IPS-NIHi11 (cell line): ENCODE data around the gene CCSER1.
"Not testable (repeated sequence)": the region's sequence is repeated elsewhere in the genome, so short reads cannot be mapped to it uniquely, and the experiment has no call there.

Experiments used
- DNase-seq: peaks from one replicate; pipeline ENCODE4 v3.0.0; 2012; ENCODE audit warnings: mixed read lengths, low spot score

CCSER1 gene

DNA sequence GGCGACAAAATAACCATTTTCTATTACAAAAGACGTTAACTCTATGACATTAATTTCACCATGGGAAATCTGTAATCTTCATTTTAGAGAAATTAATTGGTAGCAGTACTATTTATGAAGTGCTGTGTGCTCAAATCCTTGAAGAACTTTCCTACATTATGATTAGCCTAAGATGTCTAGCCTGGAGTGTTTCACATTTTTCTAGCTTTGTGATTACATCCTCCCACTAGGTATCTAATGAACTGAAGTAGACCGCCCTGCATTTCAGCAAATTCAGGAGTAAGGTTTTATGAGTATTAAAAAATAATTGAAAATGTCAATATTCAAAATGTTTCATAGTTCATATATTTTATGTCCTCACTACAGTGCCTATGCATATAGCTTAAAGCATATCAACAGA lies 713.1 kb downstream of the CCSER1 start:
- DNase-seq = no peak

- DNase-seq = no peak
Measured at GRCh38 chr4:90840828-90841227, 713.6 kb downstream of the CCSER1 start.

DNA sequence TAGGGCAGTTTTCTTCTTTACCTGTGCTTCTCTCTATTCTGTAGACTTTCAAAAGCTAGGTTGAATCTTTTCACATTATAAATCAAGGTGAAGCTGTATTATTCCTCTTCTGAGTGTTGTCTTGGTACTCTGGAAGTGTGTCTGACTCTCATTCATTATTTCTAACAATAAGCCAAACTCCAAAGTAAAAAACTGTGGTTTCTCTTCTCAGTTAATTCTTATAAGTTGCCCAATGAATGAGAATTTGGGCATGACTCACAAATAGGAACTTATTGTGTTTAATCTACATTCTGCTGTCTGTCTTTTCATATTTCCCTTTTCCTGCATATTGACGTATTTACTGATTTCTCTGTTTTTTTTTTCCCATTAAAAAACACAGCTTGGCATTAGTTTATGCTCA lies 714.5 kb downstream of the CCSER1 start:
- DNase-seq = no peak

- no peak for DNase-seq
Measured at GRCh38 chr4:90842960-90843359, 715.8 kb downstream of the CCSER1 start.

DNA sequence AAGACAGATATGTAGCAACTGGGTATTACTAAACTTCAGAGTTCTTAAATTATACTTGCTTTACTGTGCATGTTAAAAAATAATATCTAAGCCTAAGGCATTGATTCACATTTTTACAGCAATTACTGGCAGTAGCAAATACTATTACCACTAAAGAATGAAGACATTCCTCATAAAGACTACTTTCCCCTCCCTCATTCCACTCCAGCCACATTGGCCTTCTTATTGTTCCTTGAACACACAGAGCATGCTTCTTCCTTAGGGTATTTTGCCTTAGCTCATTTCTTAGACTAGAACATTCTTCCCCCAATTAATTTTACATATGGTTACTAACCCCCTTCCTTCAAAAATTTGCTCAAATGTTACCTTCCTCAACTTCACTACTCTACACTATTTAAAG lies 717.0 kb downstream of the CCSER1 start:
- DNase-seq = no peak

DNA sequence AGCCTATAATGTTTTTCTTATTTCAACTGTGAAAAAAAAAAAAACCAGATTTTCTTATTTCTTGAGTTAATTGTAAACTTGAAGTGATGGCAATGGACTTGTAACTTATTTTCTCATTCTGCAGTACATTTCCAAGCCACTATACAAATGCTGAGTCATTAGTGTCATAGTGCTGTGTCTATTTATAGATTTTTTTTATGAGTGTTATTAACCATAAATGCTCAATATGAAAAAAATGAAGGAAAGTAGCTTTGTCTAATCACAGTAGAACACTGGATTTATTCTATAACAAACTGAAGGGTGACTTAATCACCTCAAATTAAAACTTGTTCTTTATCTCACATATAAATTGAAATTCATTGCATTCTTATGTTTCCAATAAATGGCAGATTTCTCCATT lies 718.6 kb downstream of the CCSER1 start:
- DNase-seq = no peak

- peak; percentile 14 for DNase-seq
Measured at GRCh38 chr4:90852237-90852636, 725.0 kb downstream of the CCSER1 start.

GRCh38 chr4:90855111-90855510 lies 727.9 kb downstream of the CCSER1 start:
- no peak for DNase-seq

DNA sequence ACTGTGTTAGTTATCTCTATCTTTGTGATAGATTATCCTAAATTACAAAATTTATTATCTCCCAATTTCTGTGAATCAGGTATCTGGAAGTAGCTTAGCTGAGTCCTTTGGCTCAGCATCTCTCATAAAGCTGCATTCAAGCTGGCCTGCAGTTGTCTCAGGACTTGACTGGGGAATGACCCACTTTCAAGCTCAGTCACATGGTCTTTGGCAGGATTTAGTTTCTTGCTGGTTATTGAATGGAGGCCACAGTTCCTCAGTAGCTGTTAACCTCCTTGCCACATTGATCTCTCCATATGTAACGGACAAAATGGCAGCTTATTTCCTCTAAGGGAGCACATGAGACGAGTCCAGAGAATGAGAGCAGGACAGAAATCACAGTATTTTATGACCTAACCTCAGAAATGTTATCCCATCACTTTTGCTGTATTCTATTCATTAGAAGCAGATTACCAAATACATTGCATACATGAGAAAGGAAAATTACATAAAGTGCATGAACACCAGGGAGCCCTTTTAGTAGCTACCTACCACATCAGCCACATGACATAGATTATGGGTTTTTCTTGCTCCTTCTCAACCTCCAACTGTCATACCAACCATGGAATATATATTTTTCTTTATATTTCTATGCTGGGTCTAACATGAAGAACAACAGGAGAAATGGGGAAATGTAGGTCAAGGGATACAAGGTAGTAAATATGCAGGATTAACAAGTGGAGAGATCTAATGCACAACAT lies 730.1 kb downstream of the CCSER1 start:
- no peak for DNase-seq

GRCh38 chr4:90875791-90876190 lies 748.6 kb downstream of the CCSER1 start:
- no peak for DNase-seq

GRCh38 chr4:90876296-90876695 lies 749.1 kb downstream of the CCSER1 start:
- DNase-seq = no peak

- no peak for DNase-seq
Measured at GRCh38 chr4:90883519-90883918, 756.3 kb downstream of the CCSER1 start.

DNA sequence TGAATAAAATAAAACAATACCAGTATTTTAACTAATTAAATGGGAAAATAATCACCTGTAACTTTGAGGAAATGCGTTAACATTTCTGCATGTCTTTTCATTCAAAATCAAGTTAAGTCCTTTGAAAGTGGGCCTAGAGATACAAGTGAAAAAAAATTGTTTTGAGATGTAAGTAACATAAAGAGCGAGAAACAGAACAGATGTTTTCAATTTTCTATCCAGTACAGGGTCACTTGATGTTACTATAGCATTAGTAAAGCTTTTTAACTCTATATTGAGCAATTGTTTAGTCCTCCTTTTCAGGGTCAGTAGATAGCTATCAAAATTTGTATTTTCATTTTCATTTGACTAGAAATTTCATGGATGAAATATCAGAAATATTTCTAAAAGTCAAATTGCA lies 761.4 kb downstream of the CCSER1 start:
- no peak for DNase-seq

DNA sequence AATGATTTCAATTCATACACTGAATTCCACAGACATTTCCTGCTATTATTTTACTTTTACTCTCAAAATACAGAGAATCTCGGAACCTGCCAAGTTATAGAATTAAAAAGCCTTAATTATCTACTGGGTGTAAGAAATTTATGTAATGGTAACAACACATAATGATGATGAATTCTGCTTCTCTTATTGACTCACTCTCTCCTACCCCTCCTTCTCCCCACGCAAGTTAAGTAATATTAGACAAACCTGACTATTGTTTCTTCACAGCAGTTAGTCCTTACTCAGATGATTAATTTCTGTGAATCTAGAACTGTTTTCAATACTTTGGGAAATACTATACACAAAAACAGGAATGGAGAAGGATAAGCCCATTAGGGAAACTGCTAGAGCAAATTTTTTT lies 762.0 kb downstream of the CCSER1 start:
- no peak for DNase-seq

DNA sequence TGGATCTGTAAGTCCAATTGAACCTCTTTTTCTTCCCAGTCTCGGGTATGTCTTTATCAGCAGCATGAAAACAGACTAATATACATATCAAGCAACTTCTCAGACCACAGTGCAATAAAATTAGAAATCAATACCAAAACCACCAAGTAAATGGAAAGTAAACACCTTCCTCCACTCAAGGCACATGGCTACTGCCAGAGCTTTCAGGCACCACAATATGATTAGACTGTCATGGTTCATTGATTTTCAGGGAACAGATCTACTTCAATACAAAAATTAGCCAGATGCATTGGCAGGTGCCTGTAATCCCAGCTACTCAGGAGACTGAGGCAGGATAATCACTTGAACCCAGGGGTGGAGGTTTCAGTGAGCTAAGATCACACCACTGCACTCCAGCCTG lies 776.2 kb downstream of the CCSER1 start:
- DNase-seq = not testable (repeated sequence)

GRCh38 chr4:90904021-90904420 lies 776.8 kb downstream of the CCSER1 start:
- DNase-seq = peak; percentile 11

- no peak for DNase-seq
Measured at GRCh38 chr4:90906239-90906638, 779.0 kb downstream of the CCSER1 start.

DNA sequence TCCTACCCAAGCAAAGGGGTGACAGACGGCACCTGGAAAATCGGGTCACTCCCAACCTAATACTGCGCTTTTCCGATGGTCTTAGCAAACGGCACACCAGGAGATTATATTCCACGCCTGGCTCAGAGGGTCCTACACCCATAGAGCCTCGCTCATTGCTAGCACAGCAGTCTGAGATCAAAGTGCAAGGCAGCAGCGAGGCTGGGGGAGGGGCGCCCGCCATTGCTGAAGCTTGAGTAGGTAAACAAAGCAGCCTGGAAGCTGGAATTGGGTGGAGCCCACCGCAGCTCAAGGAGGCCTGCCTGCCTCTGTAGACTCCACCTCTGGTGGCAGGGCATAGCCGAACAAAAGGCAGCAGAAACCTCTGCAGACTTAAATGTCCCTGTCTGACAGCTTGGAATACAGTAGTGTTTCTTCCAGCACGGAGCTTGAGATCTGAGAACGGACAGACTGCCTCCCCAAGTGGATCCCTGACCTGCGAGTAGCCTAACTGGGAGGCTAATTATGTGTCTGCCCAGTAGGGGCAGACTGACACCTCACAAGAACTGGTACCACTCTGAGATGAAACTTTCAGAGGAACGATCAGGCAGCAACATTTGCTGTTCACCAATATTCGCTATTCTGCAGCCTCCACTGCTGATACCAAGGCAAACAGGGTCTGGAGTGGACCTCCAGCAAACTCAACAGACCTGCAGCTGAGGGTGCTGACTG lies 784.7 kb downstream of the CCSER1 start:
- DNase-seq = not testable (repeated sequence)

DNA sequence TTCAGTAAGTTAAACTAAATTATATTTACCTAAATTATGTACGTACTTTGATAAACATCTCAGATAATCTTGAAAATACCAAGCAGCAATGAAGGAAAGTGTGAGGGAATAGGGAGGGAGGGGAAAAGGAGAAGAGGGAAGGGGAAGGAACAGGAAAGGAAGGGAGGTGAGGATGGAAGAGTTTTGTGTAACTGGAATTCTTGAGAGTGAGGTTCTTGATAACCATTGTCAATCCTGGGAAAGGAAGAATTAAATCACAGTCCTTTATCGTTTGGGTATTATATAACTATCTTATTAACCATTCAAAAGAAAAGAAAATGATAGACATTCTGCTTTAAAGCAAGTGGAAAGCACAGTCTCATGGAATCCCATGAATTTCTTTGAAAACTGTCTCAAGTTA lies 795.0 kb downstream of the CCSER1 start:
- no peak for DNase-seq

DNA sequence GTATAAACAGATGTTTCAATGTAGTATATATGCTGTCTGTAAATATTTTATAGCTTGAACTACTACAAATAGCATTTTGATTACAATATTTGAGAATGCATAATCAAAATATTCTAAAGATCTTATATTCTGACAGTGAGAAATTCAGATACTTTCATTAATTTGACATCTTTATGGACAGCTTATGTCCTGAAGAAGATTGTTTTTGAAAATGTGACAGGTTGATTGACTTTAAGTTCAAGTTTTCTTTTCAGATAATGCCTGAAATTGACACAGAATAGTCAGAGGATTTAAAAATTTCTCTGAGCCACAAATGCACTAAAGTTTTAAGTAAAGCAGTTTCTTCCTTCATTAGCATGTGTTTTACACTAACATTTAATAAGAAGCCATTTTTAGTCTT lies 799.8 kb downstream of the CCSER1 start:
- no peak for DNase-seq

GRCh38 chr4:90943311-90943710 lies 816.1 kb downstream of the CCSER1 start:
- DNase-seq = no peak

- no peak for DNase-seq
Measured at GRCh38 chr4:90946945-90947344, 819.8 kb downstream of the CCSER1 start.

- DNase-seq = no peak
Measured at GRCh38 chr4:90950385-90950841, 823.2 kb downstream of the CCSER1 start.

DNA sequence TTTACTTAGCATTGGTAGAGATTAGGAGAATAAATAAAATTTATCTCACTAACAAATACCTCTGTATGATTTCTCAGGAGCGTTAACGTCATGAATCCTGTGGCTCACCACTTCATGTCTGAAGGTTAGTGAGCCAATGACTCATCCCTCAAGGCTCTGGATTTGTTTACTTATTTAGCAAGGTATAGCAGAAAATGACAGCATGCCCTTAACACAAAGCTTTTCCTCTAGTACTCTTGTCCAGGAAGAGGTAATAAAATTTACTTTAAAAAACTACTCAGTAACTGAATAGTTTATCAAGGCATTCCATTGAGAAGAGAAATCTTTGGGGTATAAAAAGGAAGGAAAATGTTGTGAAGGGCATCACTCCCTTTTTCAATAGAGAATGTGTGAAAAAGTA lies 823.8 kb downstream of the CCSER1 start:
- DNase-seq = peak; percentile 9
